GM23338 (cell line): Measurements from ENCODE around the gene CEP170B. TPM values are rescaled to one million over a fixed set of nuclear protein-coding genes. Genes with fewer than 3 reads are reported as not detected.

Experiments
- ATAC-seq: fragments of 200-7000 bp; cut with Tn5 transposase; 3 replicates; pipeline ENCODE4 v1.9.1; 2020
- DNase-seq: peaks from one replicate; pipeline ENCODE4 v3.0.0-alpha.2; 2015; ENCODE audit warnings: low spot score
- H2AFZ ChIP-seq: fragments of 200-600 bp; sonication (generic); 2 replicates; pipeline ENCODE4 v1.8.0; 2016; ENCODE audit warnings: antibody characterized with exemption, mild to moderate bottlenecking, moderate library complexity
- H3F3A ChIP-seq: fragments of 200-600 bp; sonication (generic); replicated peaks from 2 replicates; pipeline ENCODE4 v1.8.0; 2017; ENCODE audit warnings: antibody characterized with exemption, mixed run types, low read depth
- H3K27ac ChIP-seq: fragments of 200-600 bp; sonication (generic); 2 replicates; pipeline ENCODE4 v1.6.1; 2016; ENCODE audit warnings: low read depth
- H3K27me3 ChIP-seq: fragments of 200-600 bp; sonication (generic); 2 replicates; pipeline ENCODE4 v1.8.0; 2016; ENCODE audit warnings: mild to moderate bottlenecking, mixed run types, moderate library complexity; ENCODE audit not compliant: insufficient read depth
- H3K36me3 ChIP-seq: fragments of 200-600 bp; sonication (generic); 2 replicates; pipeline ENCODE4 v1.8.0; 2016; ENCODE audit warnings: mild to moderate bottlenecking; ENCODE audit not compliant: insufficient read depth
- H3K4me1 ChIP-seq: fragments of 200-600 bp; sonication (generic); 2 replicates; pipeline ENCODE4 v1.8.0; 2016; ENCODE audit warnings: mild to moderate bottlenecking, moderate library complexity; ENCODE audit not compliant: insufficient read depth
- H3K4me2 ChIP-seq: fragments of 200-600 bp; sonication (generic); 2 replicates; pipeline ENCODE4 v1.7.1; 2017; ENCODE audit warnings: mixed run types
- H3K4me3 ChIP-seq: fragments of 200-600 bp; sonication (generic); 2 replicates; pipeline ENCODE4 v1.6.1; 2016; ENCODE audit warnings: mixed run types
- H3K79me2 ChIP-seq: fragments of 200-600 bp; sonication (generic); replicated peaks from 2 replicates; pipeline ENCODE4 v1.8.0; 2017; ENCODE audit warnings: mild to moderate bottlenecking; ENCODE audit not compliant: insufficient read depth
- H3K9me2 ChIP-seq: fragments of 200-600 bp; sonication (generic); 2 replicates; pipeline ENCODE4 v1.8.0; 2017; ENCODE audit not compliant: insufficient read depth
- H4K20me1 ChIP-seq: fragments of 200-600 bp; sonication (generic); replicated peaks from 2 replicates; pipeline ENCODE4 v1.8.0; 2017; ENCODE audit warnings: mild to moderate bottlenecking; ENCODE audit not compliant: insufficient read depth
- H3K27ac Mint-ChIP-seq: 2 replicates; pipeline ENCODE4 v1.8.0; 2020; ENCODE audit warnings: inconsistent platforms, mild to moderate bottlenecking, moderate library complexity, mixed read lengths
- H3K27me3 Mint-ChIP-seq: 3 replicates; pipeline ENCODE4 v1.8.0; 2022; ENCODE audit warnings: low read depth, mild to moderate bottlenecking, moderate library complexity, mixed read lengths, inconsistent platforms; ENCODE audit not compliant: insufficient read depth, poor library complexity
- H3K36me3 Mint-ChIP-seq: 3 replicates; pipeline ENCODE4 v1.8.0; 2021; ENCODE audit warnings: low read depth, mild to moderate bottlenecking, inconsistent platforms, moderate library complexity, mixed read lengths
- H3K4me1 Mint-ChIP-seq: 3 replicates; pipeline ENCODE4 v1.8.0; 2020; ENCODE audit warnings: mild to moderate bottlenecking, inconsistent platforms, mixed read lengths
- H3K4me3 Mint-ChIP-seq: 3 replicates; pipeline ENCODE4 v1.8.0; 2021; ENCODE audit warnings: moderate library complexity, mild to moderate bottlenecking, inconsistent platforms, mixed read lengths
- H3K9me3 Mint-ChIP-seq: 3 replicates; pipeline ENCODE4 v1.8.0; 2020; ENCODE audit warnings: moderate library complexity, mild to moderate bottlenecking, inconsistent platforms, mixed read lengths
- CREB1 ChIP-seq: fragments of 250-450 bp; sonication (Bioruptor Pico); IDR thresholded peaks from 2 replicates; pipeline ENCODE4 v1.5.0; 2020; ENCODE audit warnings: low read depth, mild to moderate bottlenecking, moderate library complexity
- CTCF ChIP-seq, 2 experiments: fragments of 200-600 bp in 1 of 2; sonication (generic) in 1 of 2; conservative IDR thresholded peaks; 2 replicates each; pipeline versions ENCODE4 v1.5.1 to v1.6.1; 2016 to 2017; ENCODE audit warnings: antibody characterized with exemption in 2 of 2, low read depth in 2 of 2, mild to moderate bottlenecking in 2 of 2, moderate library complexity in 1 of 2
- ETS1 ChIP-seq: IDR thresholded peaks from 2 replicates; pipeline ENCODE4 v1.6.1; 2016; ENCODE audit warnings: antibody characterized with exemption
- EZH2 ChIP-seq: fragments of 200-600 bp; sonication (generic); IDR thresholded peaks from one replicate; pipeline ENCODE4 v1.8.0; 2017; ENCODE audit warnings: antibody characterized with exemption, mild to moderate bottlenecking, low read depth; ENCODE audit not compliant: unreplicated experiment
- EZH2phosphoT487 ChIP-seq: fragments of 200-600 bp; sonication (generic); IDR thresholded peaks from one replicate; pipeline ENCODE4 v1.8.1; 2018; ENCODE audit warnings: antibody characterized with exemption; ENCODE audit not compliant: unreplicated experiment
- JUNB ChIP-seq: IDR thresholded peaks from one replicate; pipeline ENCODE4 v1.6.1; 2016; ENCODE audit warnings: antibody characterized with exemption; ENCODE audit not compliant: unreplicated experiment
- NANOG ChIP-seq: IDR thresholded peaks from 2 replicates; pipeline ENCODE4 v1.6.1; 2016; ENCODE audit warnings: antibody characterized with exemption, borderline replicate concordance
- POLR2AphosphoS5 ChIP-seq: IDR thresholded peaks from 2 replicates; pipeline ENCODE4 v1.6.1; 2016; ENCODE audit warnings: antibody characterized with exemption, low read depth
- REST ChIP-seq: IDR thresholded peaks from one replicate; pipeline ENCODE4 v1.6.1; 2018; ENCODE audit warnings: antibody characterized with exemption; ENCODE audit not compliant: unreplicated experiment
- STAT1 ChIP-seq: IDR thresholded peaks from one replicate; pipeline ENCODE4 v1.6.1; 2016; ENCODE audit warnings: antibody characterized with exemption; ENCODE audit not compliant: unreplicated experiment
- ZNF114 ChIP-seq: fragments of 250-450 bp; sonication (Bioruptor Pico); IDR thresholded peaks from 2 replicates; pipeline ENCODE4 v1.5.0; 2020; ENCODE audit warnings: mild to moderate bottlenecking, moderate library complexity
- ZNF331 ChIP-seq: fragments of 250-450 bp; sonication (Bioruptor Pico); IDR thresholded peaks from 2 replicates; pipeline ENCODE4 v1.5.0; 2020; ENCODE audit warnings: low read depth, mild to moderate bottlenecking, moderate library complexity
- ZNF462 ChIP-seq: fragments of 250-450 bp; sonication (Bioruptor Pico); IDR thresholded peaks from 2 replicates; pipeline ENCODE4 v1.5.0; 2020; ENCODE audit warnings: mild to moderate bottlenecking, moderate library complexity
- polyA plus RNA-seq: library from polyadenylated mRNA; unstranded; fragments of >200 nt; fragmentation: Nextera tagmentation; extraction: Ambion mirVana; gene quantifications from 2 replicates; pipeline ENCODE4 v1.2.1, GENCODE V29; 2016
- total RNA-seq: library from RNA; depleted of rRNA; stranded (reverse); fragments of >200 nt; shearing (Covaris generic); gene quantifications from 2 replicates; pipeline ENCODE4 v1.2.3, GENCODE V29; 2014

Gene CEP170B
- total and polyA plus RNA-seq, 2 experiments from 2014 or later: 4.6 to 37.1 TPM

DNA sequence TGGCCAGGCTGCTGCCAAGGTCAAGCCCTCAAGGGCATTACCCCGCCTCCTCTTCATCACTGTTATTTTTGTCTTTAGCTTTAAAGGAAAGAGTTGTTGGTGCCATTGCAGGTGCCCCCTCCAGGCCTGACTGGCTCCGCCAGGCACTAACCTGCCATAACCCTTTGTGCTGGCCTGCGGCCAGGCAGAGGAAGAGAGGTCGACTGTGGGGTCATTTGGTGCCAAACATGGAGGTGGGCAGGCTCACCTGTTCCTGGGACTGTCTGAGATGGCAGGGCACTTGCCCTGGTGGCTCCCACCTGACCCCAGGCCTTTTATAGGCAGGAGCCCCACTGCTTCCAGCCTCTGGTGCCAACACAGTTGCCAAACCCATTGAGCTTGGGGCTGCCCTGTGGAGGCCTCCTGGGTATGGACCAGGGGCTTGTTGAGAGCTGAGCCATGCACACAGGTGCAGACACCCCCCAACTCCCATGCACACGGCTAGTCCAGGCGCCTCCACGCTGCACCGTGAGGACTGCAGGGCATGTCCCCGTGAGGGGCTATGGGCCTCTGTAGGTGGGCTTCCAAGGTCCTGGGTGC lies 30.2 kb downstream of the CEP170B start:
- Histone ChIP-seq H3K9me2 (no peaks in the 10 kb centered on the region), H3K27me3 (no peaks in the 10 kb centered on the region), H3F3A (no peaks in the 10 kb centered on the region), H3K36me3 (no peaks in the 10 kb centered on the region), H3K4me1 (no peaks in the 10 kb centered on the region), H3K4me2 (no peak overlapping the region), H4K20me1 (no peaks in the 10 kb centered on the region), H3K27ac (no peak overlapping the region), H3K79me2 (no peaks in the 10 kb centered on the region), H3K4me3 (no peak overlapping the region), H2AFZ (no peak overlapping the region)
- Mint-ChIP-seq H3K4me3 (no peak overlapping the region), H3K27me3 (peaks cover 19% of the 10 kb centered on the region), H3K36me3 (no peaks in the 10 kb centered on the region), H3K4me1 (peaks cover 7% of the 10 kb centered on the region; the same call in 2 of the 3 replicates), H3K9me3 (no peaks in the 10 kb centered on the region), H3K27ac (no peak overlapping the region)
- ATAC-seq (no peak), DNase-seq (no peak)
- TF ChIP-seq POLR2AphosphoS5: no peak
- TF ChIP-seq JUNB: no peak
- no peak for TF ChIP-seq CTCF (conservative IDR thresholded peaks at IDR 0.05; ENCODE audit: low read depth in 2 of 2)
- no peak for TF ChIP-seq ZNF462 (CRISPR knock-in tag)
- no peak for TF ChIP-seq ZNF331
- no peak for TF ChIP-seq REST
- no peak for TF ChIP-seq EZH2
- no peak for TF ChIP-seq CREB1 (CRISPR knock-in tag)
- TF ChIP-seq ETS1: no peak
- no peak for TF ChIP-seq ZNF114 (CRISPR knock-in tag)
- no peak for TF ChIP-seq EZH2phosphoT487
- TF ChIP-seq NANOG: no peak
- TF ChIP-seq STAT1: no peak
